Measurements from ENCODE around the gene EPX. TPM values are rescaled to one million over a fixed set of nuclear protein-coding genes. Genes with fewer than 3 reads are reported as not detected.

The EPX gene
- total RNA-seq, 1 donor from 2014 or later: not detected

GRCh38 chr17:58208344-58208743, 15.8 kb downstream of the EPX start:
- H3K27me3 Mint-ChIP-seq (ENCODE audit: unreplicated experiment): no peaks in the 10 kb centered on the region
- TF ChIP-seq, protein P1, sequence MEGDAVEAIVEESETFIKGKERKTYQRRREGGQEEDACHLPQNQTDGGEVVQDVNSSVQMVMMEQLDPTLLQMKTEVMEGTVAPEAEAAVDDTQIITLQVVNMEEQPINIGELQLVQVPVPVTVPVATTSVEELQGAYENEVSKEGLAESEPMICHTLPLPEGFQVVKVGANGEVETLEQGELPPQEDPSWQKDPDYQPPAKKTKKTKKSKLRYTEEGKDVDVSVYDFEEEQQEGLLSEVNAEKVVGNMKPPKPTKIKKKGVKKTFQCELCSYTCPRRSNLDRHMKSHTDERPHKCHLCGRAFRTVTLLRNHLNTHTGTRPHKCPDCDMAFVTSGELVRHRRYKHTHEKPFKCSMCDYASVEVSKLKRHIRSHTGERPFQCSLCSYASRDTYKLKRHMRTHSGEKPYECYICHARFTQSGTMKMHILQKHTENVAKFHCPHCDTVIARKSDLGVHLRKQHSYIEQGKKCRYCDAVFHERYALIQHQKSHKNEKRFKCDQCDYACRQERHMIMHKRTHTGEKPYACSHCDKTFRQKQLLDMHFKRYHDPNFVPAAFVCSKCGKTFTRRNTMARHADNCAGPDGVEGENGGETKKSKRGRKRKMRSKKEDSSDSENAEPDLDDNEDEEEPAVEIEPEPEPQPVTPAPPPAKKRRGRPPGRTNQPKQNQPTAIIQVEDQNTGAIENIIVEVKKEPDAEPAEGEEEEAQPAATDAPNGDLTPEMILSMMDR (IDR thresholded peaks at IDR 0.05; ENCODE audit: partially characterized antibody, unreplicated experiment): no peak
- peaks cover 6% of the 10 kb centered on the region for H3K36me3 Mint-ChIP-seq (ENCODE audit: unreplicated experiment)
- no peak for DNase-seq
- H3K4me3 Mint-ChIP-seq (ENCODE audit: unreplicated experiment): no peak overlapping the region
- no peaks in the 10 kb centered on the region for H3K4me1 Mint-ChIP-seq (ENCODE audit: low read depth, unreplicated experiment)
- H3K27ac Mint-ChIP-seq (ENCODE audit: unreplicated experiment): no peak overlapping the region
- peaks cover 2% of the 10 kb centered on the region for H3K9me3 Mint-ChIP-seq (ENCODE audit: unreplicated experiment)

- Mint-ChIP-seq H3K4me1 (ENCODE audit: low read depth, unreplicated experiment) (no peaks in the 10 kb centered on the region), H3K36me3 (ENCODE audit: unreplicated experiment) (peaks cover 6% of the 10 kb centered on the region), H3K9me3 (ENCODE audit: unreplicated experiment) (no peaks in the 10 kb centered on the region), H3K27me3 (ENCODE audit: unreplicated experiment) (no peaks in the 10 kb centered on the region), H3K4me3 (ENCODE audit: unreplicated experiment) (no peak overlapping the region), H3K27ac (ENCODE audit: unreplicated experiment) (no peak overlapping the region)
- TF ChIP-seq, protein P1 (IDR thresholded peaks at IDR 0.05; ENCODE audit: partially characterized antibody, unreplicated experiment): peak; percentile 25
- no peak for DNase-seq
Observed at GRCh38 chr17:58210922-58211321, 18.4 kb downstream of the EPX start.

GRCh38 chr17:58215685-58216084, 23.2 kb downstream of the EPX start:
- peaks cover 1% of the 10 kb centered on the region for H3K9me3 Mint-ChIP-seq (ENCODE audit: unreplicated experiment)
- H3K27ac Mint-ChIP-seq (ENCODE audit: unreplicated experiment): no peak overlapping the region
- H3K36me3 Mint-ChIP-seq (ENCODE audit: unreplicated experiment): no peaks in the 10 kb centered on the region
- TF ChIP-seq, protein P1 (IDR thresholded peaks at IDR 0.05; ENCODE audit: partially characterized antibody, unreplicated experiment): no peak
- no peak overlapping the region for H3K4me3 Mint-ChIP-seq (ENCODE audit: unreplicated experiment)
- no peak for DNase-seq
- peaks cover 2% of the 10 kb centered on the region for H3K27me3 Mint-ChIP-seq (ENCODE audit: unreplicated experiment)
- peaks cover 4% of the 10 kb centered on the region for H3K4me1 Mint-ChIP-seq (ENCODE audit: low read depth, unreplicated experiment)

DNA sequence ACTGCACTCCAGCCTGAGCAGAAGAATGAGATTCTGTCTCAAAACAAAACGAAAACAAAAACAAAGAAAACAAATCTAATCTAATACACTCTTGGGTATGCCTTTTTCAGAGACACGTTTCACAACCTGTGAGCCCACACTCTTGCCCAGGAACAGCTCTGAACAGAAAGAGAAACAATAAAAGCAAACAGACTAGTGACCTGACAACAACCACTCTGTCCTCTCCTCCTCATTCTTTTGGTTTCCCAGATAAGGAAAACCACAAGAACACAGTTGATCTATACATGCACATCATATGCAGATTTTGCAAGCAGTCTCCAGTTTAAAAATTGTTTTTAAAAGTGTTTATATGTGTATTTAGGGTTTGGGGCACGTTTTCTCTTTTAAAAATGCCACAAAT, 25.2 kb downstream of the EPX start:
- H3K27ac Mint-ChIP-seq (ENCODE audit: unreplicated experiment): no peak overlapping the region
- H3K36me3 Mint-ChIP-seq (ENCODE audit: unreplicated experiment): no peaks in the 10 kb centered on the region
- peaks cover 1% of the 10 kb centered on the region for H3K9me3 Mint-ChIP-seq (ENCODE audit: unreplicated experiment)
- H3K4me1 Mint-ChIP-seq (ENCODE audit: low read depth, unreplicated experiment): peaks cover 4% of the 10 kb centered on the region
- DNase-seq: no peak
- peaks cover 2% of the 10 kb centered on the region for H3K27me3 Mint-ChIP-seq (ENCODE audit: unreplicated experiment)
- TF ChIP-seq, protein P1 (IDR thresholded peaks at IDR 0.05; ENCODE audit: partially characterized antibody, unreplicated experiment): no peak
- no peak overlapping the region for H3K4me3 Mint-ChIP-seq (ENCODE audit: unreplicated experiment)

DNA sequence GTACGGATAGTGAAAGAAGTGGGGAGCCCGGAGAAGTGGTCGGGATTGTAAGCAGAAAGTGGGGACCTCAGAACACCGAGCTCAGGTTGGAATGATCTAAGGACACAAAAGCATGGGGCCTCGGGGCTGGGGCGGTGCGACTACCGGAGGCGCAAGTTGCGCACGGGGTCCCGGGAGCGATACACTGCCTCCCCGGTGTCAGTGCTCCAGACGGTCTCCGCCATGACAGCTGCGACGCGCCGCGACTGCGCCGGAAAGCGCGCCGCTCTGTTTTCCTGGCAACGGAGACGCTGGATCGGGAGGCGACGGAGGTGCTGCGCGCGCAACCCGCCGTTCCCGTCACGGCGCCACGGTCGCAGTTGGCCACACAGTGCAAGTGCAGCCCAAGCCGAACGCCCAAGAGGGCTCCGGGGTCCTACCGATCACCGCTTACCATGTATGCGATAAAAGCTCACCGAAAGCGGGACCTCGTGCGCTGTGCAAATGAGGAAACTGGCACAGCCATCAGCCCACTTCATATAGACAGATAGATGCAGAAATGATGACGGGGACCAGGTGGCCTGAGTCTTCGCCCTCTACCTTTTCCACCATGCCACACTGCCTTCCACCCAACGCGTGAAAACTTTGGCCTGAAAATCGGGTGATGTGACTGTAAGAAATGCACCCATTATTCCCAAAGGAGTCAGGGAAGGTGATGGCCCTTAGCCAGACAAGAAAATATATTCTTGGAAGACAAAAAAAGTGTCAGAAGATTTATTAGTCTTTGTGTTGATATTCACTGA, 26.7 kb downstream of the EPX start, which contains the start of gene MKS1:
MKS1 (minus strand) TSS at position 249 of the 782 bp plus-strand sequence; CDS start at position 224, 25 bp downstream.
- no peaks in the 10 kb centered on the region for H3K36me3 Mint-ChIP-seq (ENCODE audit: unreplicated experiment)
- H3K4me3 Mint-ChIP-seq (ENCODE audit: unreplicated experiment): peak within 1 kb of the TSS; percentile 90
- peak within 1 kb of the TSS; percentile 99 for H3K27ac Mint-ChIP-seq (ENCODE audit: unreplicated experiment)
- TF ChIP-seq, protein P1 (IDR thresholded peaks at IDR 0.05; ENCODE audit: partially characterized antibody, unreplicated experiment): peak; percentile 68
- peaks cover 2% of the 10 kb centered on the region for H3K27me3 Mint-ChIP-seq (ENCODE audit: unreplicated experiment)
- DNase-seq: peak; percentile 98
- peaks cover 1% of the 10 kb centered on the region for H3K9me3 Mint-ChIP-seq (ENCODE audit: unreplicated experiment)
- peaks cover 4% of the 10 kb centered on the region for H3K4me1 Mint-ChIP-seq (ENCODE audit: low read depth, unreplicated experiment)
